MCF 10A (cell line): ENCODE data around the gene ROCK2. TPM values are rescaled to one million over a fixed set of nuclear protein-coding genes. Genes with fewer than 3 reads are reported as not detected.

Experiments
- BruUV-seq: library from RNA; stranded (reverse); fragments of 400-500 nt; replicated peaks from 2 replicates; lab custom pipeline; 2021; lab: Mats Ljungman, UMichigan
- CTCF ChIA-PET: fragments of 300-600 bp; sonication (Branson Sonifier 250); formaldehyde crosslinking; extraction: SDS; loops from one replicate; lab custom pipeline; 2021; ENCODE audit warnings: antibody characterized with exemption, inconsistent platforms; lab: Yijun Ruan, JAX
- POLR2A ChIA-PET: fragments of 300-600, 350-650 bp; sonication (Branson Sonifier 250); formaldehyde crosslinking; extraction: SDS; loops from one replicate; lab custom pipeline; 2020; ENCODE audit warnings: antibody characterized with exemption, inconsistent platforms; lab: Yijun Ruan, JAX
- DNase-seq: peaks from one replicate; pipeline ENCODE4 v3.0.0-alpha.2; 2018; ENCODE audit not compliant: unreplicated experiment
- H3K27ac Mint-ChIP-seq: one replicate; pipeline ENCODE4 v1.8.0; 2022; ENCODE audit warnings: mild to moderate bottlenecking, low read depth, mixed read lengths; ENCODE audit not compliant: unreplicated experiment
- H3K27me3 Mint-ChIP-seq: one replicate; pipeline ENCODE4 v1.8.0; 2022; ENCODE audit warnings: mixed read lengths; ENCODE audit not compliant: insufficient read depth, unreplicated experiment
- H3K36me3 Mint-ChIP-seq: one replicate; pipeline ENCODE4 v1.8.0; 2022; ENCODE audit warnings: mild to moderate bottlenecking, moderate library complexity, mixed read lengths; ENCODE audit not compliant: insufficient read depth, unreplicated experiment
- H3K4me1 Mint-ChIP-seq: one replicate; pipeline ENCODE4 v1.8.0; 2022; ENCODE audit warnings: mixed read lengths; ENCODE audit not compliant: insufficient read depth, unreplicated experiment
- H3K4me3 Mint-ChIP-seq: one replicate; pipeline ENCODE4 v1.8.0; 2022; ENCODE audit warnings: mild to moderate bottlenecking, moderate library complexity, mixed read lengths; ENCODE audit not compliant: unreplicated experiment
- H3K9me3 Mint-ChIP-seq: one replicate; pipeline ENCODE4 v1.8.0; 2022; ENCODE audit warnings: mixed read lengths; ENCODE audit not compliant: unreplicated experiment
- CTCF ChIP-seq: fragments of 200-600 bp; IDR thresholded peaks from one replicate; pipeline ENCODE4 v1.8.0; 2022; ENCODE audit warnings: antibody characterized with exemption, mild to moderate bottlenecking; ENCODE audit not compliant: unreplicated experiment
- intact Hi-C: fragments of 100-400 bp; cut with micrococcal nuclease; formaldehyde crosslinking; loops from 2 replicates; pipeline ENCODE4 v1.14.1; 2022
- total RNA-seq: library from RNA; stranded (reverse); gene quantifications from 2 replicates; pipeline ENCODE4 v1.2.3, GENCODE V29; 2022

ROCK2 gene
- total RNA-seq, 1 experiment from 2014 or later, result 40.7 TPM

GRCh38 chr2:11131166-11131920 is 213.1 kb downstream of the ROCK2 start:
- BruUV-seq, result no TSS peak
- Mint-ChIP-seq H3K4me3 (no peak overlapping the region), H3K36me3 (no peaks in the 10 kb centered on the region), H3K27ac (no peak overlapping the region), H3K9me3 (no peaks in the 10 kb centered on the region), H3K27me3 (peaks cover 7% of the 10 kb centered on the region), H3K4me1 (peaks cover 7% of the 10 kb centered on the region)
- ChIA-PET CTCF (interaction anchor here (0.6 to 6.3 kb wide), 30 partner anchors 9 to 649 kb away, joined by 3 to 65 read pairs (median 5); partner anchors contain the start of gene SLC66A3), POLR2A (interaction anchor here (2.0 kb wide), 1 partner anchor 23 kb away, joined by 11 read pairs; the partner anchor contains the start of gene SLC66A3)
- no peak for TF ChIP-seq CTCF
- DNase-seq, result no peak
- intact Hi-C loops, result no loop called here

Other genes with a start within 250 kb of the ROCK2 start
- gene SLC66A3, start 189.2 kb downstream of the ROCK2 start, total RNA-seq, result 3.7 and 5.0 TPM in 2 replicates
- gene E2F6, start 121.5 kb upstream of the ROCK2 start, total RNA-seq, result 16.1 and 16.6 TPM in 2 replicates
- 1.7 and 2.3 TPM in 2 replicates for gene GREB1, start 189.4 kb upstream of the ROCK2 start, total RNA-seq